Mesendoderm (in vitro differentiated cells): Measurements from ENCODE around the gene ITGB2.

Experiments used
- DNase-seq: peaks from one replicate; pipeline ENCODE4 v3.0.0; 2013
- H2AK5ac ChIP-seq: 2 replicates; pipeline ENCODE4 v1.6.1; 2013; ENCODE audit warnings: low read length, inconsistent platforms
- H2BK120ac ChIP-seq: 2 replicates; pipeline ENCODE4 v1.6.1; 2013; ENCODE audit warnings: low read depth, mild to moderate bottlenecking, low read length, moderate library complexity, mixed read lengths
- H2BK15ac ChIP-seq: replicated peaks from 2 replicates; pipeline ENCODE4 v1.6.1; 2013; ENCODE audit warnings: low read depth, mild to moderate bottlenecking, moderate library complexity
- H2BK5ac ChIP-seq: 2 replicates; pipeline ENCODE4 v1.6.1; 2013; ENCODE audit warnings: low read length, inconsistent platforms
- H3K18ac ChIP-seq: 2 replicates; pipeline ENCODE4 v1.6.1; 2013; ENCODE audit warnings: mild to moderate bottlenecking, low read length, mixed read lengths
- H3K23ac ChIP-seq: one replicate; pipeline ENCODE4 v1.6.1; 2013; ENCODE audit warnings: low read length
- H3K27ac ChIP-seq: 2 replicates; pipeline ENCODE4 v1.5.1; 2013; ENCODE audit warnings: low read depth, mild to moderate bottlenecking, inconsistent platforms, low read length, moderate library complexity
- H3K27me3 ChIP-seq: 2 replicates; pipeline ENCODE4 v1.6.1; 2013; ENCODE audit warnings: low read length, control low read depth, mild to moderate bottlenecking, inconsistent platforms; ENCODE audit not compliant: insufficient read depth, poor library complexity
- H3K36me3 ChIP-seq: 2 replicates; pipeline ENCODE4 v1.6.1; 2013; ENCODE audit warnings: low read length, inconsistent platforms; ENCODE audit not compliant: control insufficient read depth, insufficient read depth
- H3K4ac ChIP-seq: one replicate; pipeline ENCODE4 v1.6.1; 2013; ENCODE audit warnings: low read depth, mild to moderate bottlenecking, low read length, moderate library complexity
- H3K4me1 ChIP-seq: 2 replicates; pipeline ENCODE4 v1.6.1; 2013; ENCODE audit warnings: low read depth, low read length, inconsistent platforms; ENCODE audit not compliant: control insufficient read depth
- H3K4me2 ChIP-seq: 2 replicates; pipeline ENCODE4 v1.6.1; 2013; ENCODE audit warnings: low read length
- H3K4me3 ChIP-seq: 2 replicates; pipeline ENCODE4 v1.5.1; 2013; ENCODE audit warnings: mild to moderate bottlenecking, low read length
- H3K56ac ChIP-seq: one replicate; pipeline ENCODE4 v1.6.1; 2013; ENCODE audit warnings: low read length
- H3K79me1 ChIP-seq: 2 replicates; pipeline ENCODE4 v1.6.1; 2013; ENCODE audit warnings: low read length, inconsistent platforms
- H3K79me2 ChIP-seq: 2 replicates; pipeline ENCODE4 v1.6.1; 2013; ENCODE audit warnings: mild to moderate bottlenecking, low read length; ENCODE audit not compliant: control insufficient read depth, insufficient read depth
- H3K9ac ChIP-seq: 2 replicates; pipeline ENCODE4 v1.6.1; 2013; ENCODE audit warnings: low read length, inconsistent platforms
- H4K5ac ChIP-seq: one replicate; pipeline ENCODE4 v1.6.1; 2013; ENCODE audit warnings: low read length
- H4K8ac ChIP-seq: one replicate; pipeline ENCODE4 v1.6.1; 2013; ENCODE audit warnings: low read depth, mild to moderate bottlenecking, control low read depth, low read length, moderate library complexity
- WGBS: extraction: QIAGEN DNeasy Blood & Tissue Kit; methylation state at CpG from one replicate; pipeline ENCODE4 v1.1.7; 2013; ENCODE audit warnings: low lambda C conversion rate, missing lambda C conversion rate; ENCODE audit not compliant: insufficient coverage; ENCODE audit errors: extremely low coverage; 5-methylcytosine and 5-hydroxymethylcytosine counted together

Gene ITGB2

DNA sequence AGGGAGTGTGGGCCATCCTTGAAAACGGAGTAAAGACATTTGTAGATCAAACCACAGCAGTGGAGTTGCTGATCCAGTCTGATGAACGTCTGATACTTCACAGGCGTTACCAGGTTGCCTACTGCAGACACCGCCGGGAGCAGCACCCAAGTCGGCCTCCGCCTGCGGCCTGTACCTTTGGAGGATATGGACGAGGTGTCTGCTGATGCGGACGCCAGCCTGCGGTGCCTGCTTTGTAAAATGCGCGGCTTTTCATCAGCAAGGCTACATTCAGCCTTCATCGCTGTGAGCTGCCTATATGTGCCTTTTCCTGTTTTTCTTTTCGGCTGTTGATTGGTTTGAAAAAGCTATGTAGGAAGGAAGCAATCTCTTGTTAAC is 35.1 kb upstream of the ITGB2 start:
- no peak overlapping the region for H3K9ac ChIP-seq
- no peak overlapping the region for H2BK5ac ChIP-seq
- no peaks in the 10 kb centered on the region for H3K27me3 ChIP-seq
- peaks cover 38% of the 10 kb centered on the region for H3K79me2 ChIP-seq
- no peak overlapping the region for H3K27ac ChIP-seq
- no peak for DNase-seq
- no peak overlapping the region for H3K18ac ChIP-seq
- H3K4ac ChIP-seq, result no peak overlapping the region
- no peak overlapping the region for H2BK15ac ChIP-seq
- H2AK5ac ChIP-seq, result no peak overlapping the region
- no peak overlapping the region for H4K8ac ChIP-seq
- H3K36me3 ChIP-seq, result peaks cover 15% of the 10 kb centered on the region
- no CpG with 5 or more reads among the region's 16 CpGs for WGBS
- H3K23ac ChIP-seq, result no peak overlapping the region
- H3K79me1 ChIP-seq, result peaks cover 15% of the 10 kb centered on the region
- no peak overlapping the region for H2BK120ac ChIP-seq
- no peak overlapping the region for H4K5ac ChIP-seq
- H3K4me3 ChIP-seq, result no peak overlapping the region
- H3K4me1 ChIP-seq, result no peaks in the 10 kb centered on the region
- no peak overlapping the region for H3K4me2 ChIP-seq
- H3K56ac ChIP-seq, result no peak overlapping the region

DNA sequence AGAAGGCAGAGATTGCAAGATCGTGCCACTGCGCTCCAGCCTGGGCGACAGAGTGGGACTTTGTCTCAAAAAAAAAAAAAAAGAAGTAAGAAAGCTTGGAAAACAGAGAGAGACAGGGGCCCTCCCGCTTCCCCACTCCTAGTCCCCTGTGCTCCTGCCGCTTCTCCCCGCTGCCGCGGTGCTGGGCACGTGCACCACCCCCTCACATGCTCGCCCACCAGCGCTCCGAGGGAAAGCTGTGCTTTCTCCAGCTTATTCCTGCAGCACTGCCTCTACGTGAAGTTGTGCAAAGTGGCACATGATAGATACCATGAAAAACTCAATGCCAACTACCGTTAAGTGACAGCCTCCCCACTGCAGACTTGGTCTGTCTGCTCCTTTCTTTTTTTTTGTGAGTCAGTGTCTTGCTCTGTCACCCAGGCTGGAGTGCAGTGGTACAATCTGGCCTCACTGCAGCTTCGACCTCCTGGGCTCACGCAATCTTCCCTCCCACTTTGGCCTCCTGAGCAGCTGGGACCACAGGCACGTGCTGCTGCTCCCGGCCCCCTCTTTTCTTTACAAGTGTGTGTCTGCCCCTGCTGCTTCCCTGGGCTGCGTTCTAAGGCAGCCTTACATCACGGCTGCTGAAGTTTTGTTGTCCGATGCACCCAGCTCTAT is 34.6 kb upstream of the ITGB2 start:
- Histone ChIP-seq H3K79me1 (peaks cover 15% of the 10 kb centered on the region), H2BK5ac (no peak overlapping the region), H4K5ac (no peak overlapping the region), H3K4ac (no peak overlapping the region), H3K79me2 (peaks cover 42% of the 10 kb centered on the region), H3K27ac (no peak overlapping the region), H3K23ac (no peak overlapping the region), H2BK120ac (no peak overlapping the region), H3K4me2 (no peak overlapping the region), H2BK15ac (no peak overlapping the region), H2AK5ac (no peak overlapping the region), H3K56ac (no peak overlapping the region), H3K18ac (no peak overlapping the region), H3K27me3 (no peaks in the 10 kb centered on the region), H3K4me3 (no peak overlapping the region), H3K4me1 (no peaks in the 10 kb centered on the region), H4K8ac (no peak overlapping the region), H3K36me3 (peaks cover 12% of the 10 kb centered on the region), H3K9ac (no peak overlapping the region)
- DNase-seq, result no peak
- no CpG with 5 or more reads among the region's 21 CpGs for WGBS

DNA sequence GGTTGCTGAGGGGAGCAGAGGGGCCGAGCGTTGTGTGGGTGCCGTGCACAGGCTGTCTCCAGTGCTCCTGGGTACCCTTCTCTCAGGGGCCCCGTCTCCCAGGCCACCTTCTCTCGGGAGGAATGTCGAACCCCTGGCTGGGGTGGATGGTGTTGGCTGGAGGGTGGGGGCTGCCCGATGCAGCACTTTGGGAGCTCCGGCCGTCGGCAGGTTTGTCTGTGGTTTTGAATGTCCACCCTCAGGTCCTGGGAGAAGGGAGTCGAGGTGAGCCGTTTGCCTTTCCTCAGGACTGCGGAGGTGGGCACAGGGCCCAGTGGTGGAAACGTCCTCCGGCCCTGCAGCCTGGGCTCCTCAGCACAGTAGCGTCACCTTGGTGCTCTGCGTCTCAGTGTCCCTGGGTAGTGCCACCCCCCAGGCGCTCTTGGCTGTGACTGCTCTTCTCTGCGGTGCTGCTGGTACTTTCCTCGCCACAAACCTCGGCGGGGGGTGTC is 33.6 kb upstream of the ITGB2 start:
- Histone ChIP-seq H3K4me1 (no peaks in the 10 kb centered on the region), H3K36me3 (peaks cover 9% of the 10 kb centered on the region), H3K23ac (no peak overlapping the region), H3K4me2 (no peak overlapping the region), H3K27me3 (no peaks in the 10 kb centered on the region), H3K4ac (no peak overlapping the region), H4K8ac (no peak overlapping the region), H3K4me3 (no peak overlapping the region), H3K79me1 (peaks cover 18% of the 10 kb centered on the region), H2AK5ac (no peak overlapping the region), H3K18ac (no peak overlapping the region), H3K56ac (no peak overlapping the region), H4K5ac (no peak overlapping the region), H2BK5ac (no peak overlapping the region), H3K27ac (no peak overlapping the region), H3K9ac (no peak overlapping the region), H2BK15ac (no peak overlapping the region), H2BK120ac (no peak overlapping the region), H3K79me2 (peaks cover 44% of the 10 kb centered on the region)
- DNase-seq, result no peak
- WGBS, result no CpG with 5 or more reads among the region's 22 CpGs

DNA sequence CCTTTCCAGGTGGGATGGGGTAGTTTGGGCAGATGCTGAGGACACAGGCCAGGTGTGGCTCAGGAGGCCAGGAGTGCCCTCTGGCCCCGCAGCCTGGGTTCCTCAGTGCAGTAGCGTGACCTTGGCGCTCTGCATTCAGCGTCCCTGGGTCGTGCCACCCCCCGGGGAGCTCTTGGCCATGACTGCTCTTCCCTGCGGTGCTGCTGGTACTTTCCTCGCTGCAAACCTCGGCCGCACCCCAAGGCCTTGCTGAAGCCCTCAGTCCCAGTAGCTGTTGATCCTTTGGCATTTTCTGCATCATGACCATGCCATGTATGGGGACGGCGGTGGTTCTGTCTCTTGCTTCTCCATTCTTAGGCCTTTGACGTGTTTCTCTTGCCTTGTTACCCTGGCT is 32.9 kb upstream of the ITGB2 start:
- Histone ChIP-seq H3K27me3 (no peaks in the 10 kb centered on the region), H3K79me1 (peaks cover 18% of the 10 kb centered on the region), H3K56ac (no peak overlapping the region), H3K23ac (no peak overlapping the region), H2BK120ac (no peak overlapping the region), H3K9ac (no peak overlapping the region), H3K4me3 (no peak overlapping the region), H3K4me1 (no peaks in the 10 kb centered on the region), H3K79me2 (peaks cover 44% of the 10 kb centered on the region), H3K4ac (no peak overlapping the region), H2AK5ac (no peak overlapping the region), H3K18ac (no peak overlapping the region), H2BK5ac (no peak overlapping the region), H2BK15ac (no peak overlapping the region), H4K8ac (no peak overlapping the region), H3K36me3 (peaks cover 9% of the 10 kb centered on the region), H4K5ac (no peak overlapping the region), H3K4me2 (no peak overlapping the region), H3K27ac (no peak overlapping the region)
- WGBS, result no CpG with 5 or more reads among the region's 13 CpGs
- DNase-seq, result no peak

DNA sequence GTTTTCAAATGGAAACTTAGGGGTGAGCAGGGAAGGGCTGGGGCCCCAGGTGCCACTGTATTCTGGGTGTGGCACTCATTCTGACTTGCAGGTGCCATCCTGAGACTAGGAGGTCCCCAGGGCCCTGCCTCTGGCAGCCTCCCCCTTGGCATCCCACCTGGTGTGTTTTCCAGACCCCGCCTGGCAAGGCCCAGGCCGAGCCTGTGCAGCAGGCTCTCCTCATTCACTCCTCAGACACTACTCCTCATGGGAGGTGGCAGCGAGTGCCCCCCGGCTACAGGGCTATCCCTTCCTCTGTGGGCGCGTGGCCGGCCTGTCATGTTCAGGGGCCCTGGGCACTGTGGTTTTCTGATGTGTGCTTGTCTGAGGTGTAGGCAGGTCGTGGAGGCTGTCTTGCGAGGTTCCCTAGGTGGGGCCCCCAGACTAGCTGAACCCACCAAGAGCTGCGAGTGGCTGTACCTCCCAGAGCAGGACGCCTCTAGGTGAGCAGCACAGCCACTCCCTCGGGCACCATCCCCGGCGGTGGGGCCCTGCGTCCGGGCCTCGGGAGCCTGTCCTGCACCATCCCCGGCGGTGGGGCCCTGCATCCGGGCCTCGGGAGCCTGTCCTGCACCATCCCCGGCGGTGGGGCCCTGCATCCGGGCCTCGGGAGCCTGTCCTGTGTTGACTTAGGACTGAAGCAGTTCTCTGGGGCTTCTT is 32.4 kb upstream of the ITGB2 start:
- Histone ChIP-seq H3K4me1 (no peaks in the 10 kb centered on the region), H2BK120ac (no peak overlapping the region), H2AK5ac (no peak overlapping the region), H3K4ac (no peak overlapping the region), H3K18ac (no peak overlapping the region), H3K36me3 (peaks cover 9% of the 10 kb centered on the region), H3K27ac (no peak overlapping the region), H3K9ac (no peak overlapping the region), H3K56ac (no peak overlapping the region), H3K79me2 (peaks cover 44% of the 10 kb centered on the region), H3K4me3 (no peak overlapping the region), H2BK5ac (no peak overlapping the region), H3K27me3 (no peaks in the 10 kb centered on the region), H2BK15ac (no peak overlapping the region), H3K79me1 (peaks cover 18% of the 10 kb centered on the region), H4K5ac (no peak overlapping the region), H3K23ac (no peak overlapping the region), H4K8ac (no peak overlapping the region), H3K4me2 (no peak overlapping the region)
- no CpG with 5 or more reads among the region's 25 CpGs for WGBS
- no peak for DNase-seq
